AG04449 (cell line): ENCODE results near the gene HIPK2.

Experiments used
- CTCF ChIA-PET: fragments of 350-600 bp; formaldehyde crosslinking; extraction: SDS; loops from one replicate; lab custom pipeline; 2021; ENCODE audit warnings: antibody characterized with exemption; lab: Yijun Ruan, JAX
- POLR2A ChIA-PET: fragments of 400-600, 350-600 bp; formaldehyde crosslinking; extraction: SDS; loops from one replicate; lab custom pipeline; 2020; ENCODE audit warnings: antibody characterized with exemption, inconsistent platforms; lab: Yijun Ruan, JAX
- DNase-seq: peaks from one replicate; pipeline ENCODE4 v3.0.0-alpha.2; 2010; ENCODE audit warnings: low read depth, low spot score
- H3K4me3 ChIP-seq: 2 replicates; pipeline ENCODE4 v1.5.1; 2011; ENCODE audit warnings: low read depth, mild to moderate bottlenecking, control low read depth, low read length
- TF ChIP-seq, protein P1 (sequence below): IDR thresholded peaks from one replicate; pipeline ENCODE4 v1.5.1; 2011; ENCODE audit warnings: mild to moderate bottlenecking, moderate library complexity, low read length, control low read depth, inconsistent platforms; ENCODE audit not compliant: insufficient read depth; ENCODE audit errors: missing control alignments

The HIPK2 gene

GRCh38 chr7:139571190-139571589 lies 206.6 kb downstream of the HIPK2 start:
- CTCF ChIA-PET = interaction anchor here (0.7 to 1.0 kb wide), 2 partner anchors 30 to 136 kb away, joined by 3 to 4 read pairs; no protein-coding TSS in a partner anchor
- H3K4me3 ChIP-seq = no peak overlapping the region
- POLR2A ChIA-PET = interaction anchor here (0.6 kb wide), 1 partner anchor 138 kb away, joined by 4 read pairs; no protein-coding TSS in a partner anchor
- no peak for DNase-seq
- TF ChIP-seq, protein P1, sequence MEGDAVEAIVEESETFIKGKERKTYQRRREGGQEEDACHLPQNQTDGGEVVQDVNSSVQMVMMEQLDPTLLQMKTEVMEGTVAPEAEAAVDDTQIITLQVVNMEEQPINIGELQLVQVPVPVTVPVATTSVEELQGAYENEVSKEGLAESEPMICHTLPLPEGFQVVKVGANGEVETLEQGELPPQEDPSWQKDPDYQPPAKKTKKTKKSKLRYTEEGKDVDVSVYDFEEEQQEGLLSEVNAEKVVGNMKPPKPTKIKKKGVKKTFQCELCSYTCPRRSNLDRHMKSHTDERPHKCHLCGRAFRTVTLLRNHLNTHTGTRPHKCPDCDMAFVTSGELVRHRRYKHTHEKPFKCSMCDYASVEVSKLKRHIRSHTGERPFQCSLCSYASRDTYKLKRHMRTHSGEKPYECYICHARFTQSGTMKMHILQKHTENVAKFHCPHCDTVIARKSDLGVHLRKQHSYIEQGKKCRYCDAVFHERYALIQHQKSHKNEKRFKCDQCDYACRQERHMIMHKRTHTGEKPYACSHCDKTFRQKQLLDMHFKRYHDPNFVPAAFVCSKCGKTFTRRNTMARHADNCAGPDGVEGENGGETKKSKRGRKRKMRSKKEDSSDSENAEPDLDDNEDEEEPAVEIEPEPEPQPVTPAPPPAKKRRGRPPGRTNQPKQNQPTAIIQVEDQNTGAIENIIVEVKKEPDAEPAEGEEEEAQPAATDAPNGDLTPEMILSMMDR = no peak

GRCh38 chr7:139570626-139571025 lies 207.2 kb downstream of the HIPK2 start:
- no peak overlapping the region for H3K4me3 ChIP-seq
- no peak for DNase-seq
- TF ChIP-seq, protein P1 = no peak
- ChIA-PET POLR2A (no interaction called here), CTCF (interaction anchor here (1.0 to 2.4 kb wide), 3 partner anchors 9 to 136 kb away, joined by 3 to 7 read pairs (median 4); no protein-coding TSS in a partner anchor)

- TF ChIP-seq, protein P1 = no peak
- CTCF ChIA-PET = interaction anchor here (0.8 to 2.4 kb wide), 4 partner anchors 10 to 135 kb away, joined by 3 to 7 read pairs (median 4); no protein-coding TSS in a partner anchor
- POLR2A ChIA-PET = no interaction called here
- no peak for DNase-seq
- H3K4me3 ChIP-seq = no peak overlapping the region
Measured at GRCh38 chr7:139570119-139570518, 207.7 kb downstream of the HIPK2 start.

GRCh38 chr7:139568813-139569490 lies 208.8 kb downstream of the HIPK2 start:
- CTCF ChIA-PET = interaction anchor here (0.8 to 2.4 kb wide), 4 partner anchors 11 to 71 kb away, joined by 3 to 7 read pairs (median 4); no protein-coding TSS in a partner anchor
- POLR2A ChIA-PET = no interaction called here
- TF ChIP-seq, protein P1 = no peak

DNA sequence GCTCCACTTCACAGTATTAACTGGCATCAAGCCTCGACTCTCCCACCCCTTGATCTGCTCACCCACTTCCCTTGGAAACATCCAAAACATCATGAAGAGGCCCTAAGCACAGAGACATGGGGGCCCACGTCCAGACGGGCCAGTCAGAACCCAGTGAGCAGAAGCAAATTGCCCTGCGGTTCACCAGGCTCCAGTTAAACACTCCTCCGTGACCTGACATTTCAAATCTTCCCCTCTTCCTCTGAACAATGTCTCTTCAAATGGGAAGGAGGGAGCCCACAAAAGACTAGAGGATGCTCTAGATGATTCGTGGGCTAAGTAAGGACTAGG lies 209.5 kb downstream of the HIPK2 start:
- TF ChIP-seq, protein P1 = no peak
- DNase-seq = no peak
- CTCF ChIA-PET = interaction anchor here (1.0 to 2.4 kb wide), 3 partner anchors 10 to 71 kb away, joined by 4 to 7 read pairs (median 5); no protein-coding TSS in a partner anchor
- H3K4me3 ChIP-seq = no peak overlapping the region
- POLR2A ChIA-PET = no interaction called here

More at GRCh38 chr7:139568813-139569490, 208.8 kb downstream of the HIPK2 start:
- no peak overlapping the region for H3K4me3 ChIP-seq
- DNase-seq = no peak

DNA sequence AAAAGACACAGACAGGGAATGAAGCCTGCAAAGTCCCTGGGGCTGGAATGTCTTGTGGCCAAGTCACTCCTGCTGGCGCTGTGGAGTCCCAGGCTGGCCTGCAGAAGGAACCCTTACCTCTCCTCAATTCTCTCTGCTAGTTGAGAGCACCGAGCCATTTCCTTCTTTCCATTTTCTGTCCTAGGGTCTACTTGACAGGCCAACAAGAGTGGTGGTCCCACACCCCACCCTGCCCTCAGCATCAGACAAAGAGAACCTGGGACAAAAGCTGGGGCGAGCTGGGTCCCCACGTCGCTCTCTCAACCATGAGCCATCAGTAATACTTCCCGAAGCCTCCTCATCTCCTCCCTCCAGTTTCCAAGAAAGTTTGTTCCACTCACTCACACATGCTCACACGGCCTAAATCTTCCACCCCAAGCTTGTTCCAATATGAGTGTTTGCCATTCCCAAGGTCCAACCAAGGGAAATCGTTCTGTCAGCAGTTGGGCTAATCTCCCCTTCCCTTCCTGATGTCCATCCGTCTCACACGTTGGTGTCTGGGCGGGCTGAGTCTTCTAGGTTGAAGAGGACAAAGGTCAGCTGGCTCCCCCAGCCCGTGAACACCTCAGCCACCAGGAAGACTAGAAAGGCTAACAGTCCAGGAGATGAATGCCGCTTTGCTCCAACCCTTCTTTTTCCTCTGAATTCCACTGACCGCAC lies 210.0 kb downstream of the HIPK2 start:
- TF ChIP-seq, protein P1 = no peak
- POLR2A ChIA-PET = no interaction called here
- no peak for DNase-seq

More for the DNA sequence above, 210.0 kb downstream of the HIPK2 start:
- CTCF ChIA-PET = interaction anchor here (1.0 kb wide), 1 partner anchor 68 kb away, joined by 4 read pairs; no protein-coding TSS in a partner anchor
- H3K4me3 ChIP-seq = no peak overlapping the region
